Activated CD4-positive, alpha-beta memory T cell treated with anti-CD3 and anti-CD28 coated beads, Interleukin-2, amount 10 ng/mL, durations not matched to agents 7 days and 5 days (primary cell): Measurements from ENCODE around the gene LIPT2. TPM values are rescaled to one million over a fixed set of nuclear protein-coding genes. Genes with fewer than 3 reads are reported as not detected.

Experiments
- total RNA-seq, 2 experiments: library from RNA; stranded (reverse); gene quantifications; one replicate each; pipeline ENCODE4 v1.2.3, GENCODE V29; 2021

The LIPT2 gene
- total RNA-seq, 2 experiments from 2014 or later = 1.4 to 2.6 TPM

Other genes starting within 250 kb of the LIPT2 start
- not detected for gene P4HA3, start 182.1 kb downstream of the LIPT2 start, total RNA-seq
- 1 to 10 TPM; 8.7 to 9.3 TPM for gene PGM2L1, start 95.3 kb downstream of the LIPT2 start, total RNA-seq
- not detected for gene KCNE3, start 26.2 kb downstream of the LIPT2 start, total RNA-seq
- gene POLD3, start 98.9 kb upstream of the LIPT2 start, total RNA-seq = 10 to 100 TPM; 46.5 to 47.5 TPM
- not detected for gene CHRDL2, start 237.7 kb upstream of the LIPT2 start, total RNA-seq